ENCODE results near the gene DAPK2.

The DAPK2 gene

DNA sequence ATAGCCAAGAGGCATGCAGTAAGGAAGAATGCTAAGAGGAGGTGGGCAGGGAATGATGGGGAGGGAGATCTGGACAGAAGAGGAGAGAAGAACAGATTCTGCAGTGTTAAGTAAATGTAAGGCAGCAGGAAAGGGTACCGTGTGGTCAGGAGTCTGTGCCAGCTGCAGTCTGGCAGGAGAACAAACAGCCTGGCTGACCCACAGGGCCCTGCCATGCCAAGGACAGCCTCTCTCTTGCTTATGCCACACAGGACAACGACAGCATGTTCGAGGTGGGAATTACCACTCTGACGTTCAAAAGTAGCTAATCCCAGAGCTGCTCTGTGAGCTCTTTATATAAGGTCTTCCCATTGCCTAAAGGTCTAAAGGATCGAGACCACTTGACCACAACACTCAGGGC, 31.3 kb downstream of the DAPK2 start:
- no peak for ATAC-seq
- TF ChIP-seq, protein P1, sequence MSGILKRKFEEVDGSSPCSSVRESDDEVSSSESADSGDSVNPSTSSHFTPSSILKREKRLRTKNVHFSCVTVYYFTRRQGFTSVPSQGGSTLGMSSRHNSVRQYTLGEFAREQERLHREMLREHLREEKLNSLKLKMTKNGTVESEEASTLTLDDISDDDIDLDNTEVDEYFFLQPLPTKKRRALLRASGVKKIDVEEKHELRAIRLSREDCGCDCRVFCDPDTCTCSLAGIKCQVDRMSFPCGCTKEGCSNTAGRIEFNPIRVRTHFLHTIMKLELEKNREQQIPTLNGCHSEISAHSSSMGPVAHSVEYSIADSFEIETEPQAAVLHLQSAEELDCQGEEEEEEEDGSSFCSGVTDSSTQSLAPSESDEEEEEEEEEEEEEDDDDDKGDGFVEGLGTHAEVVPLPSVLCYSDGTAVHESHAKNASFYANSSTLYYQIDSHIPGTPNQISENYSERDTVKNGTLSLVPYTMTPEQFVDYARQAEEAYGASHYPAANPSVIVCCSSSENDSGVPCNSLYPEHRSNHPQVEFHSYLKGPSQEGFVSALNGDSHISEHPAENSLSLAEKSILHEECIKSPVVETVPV (CRISPR knock-in tag; IDR thresholded peaks at IDR 0.05), result no peak
- TF ChIP-seq ZNF70 (CRISPR knock-in tag; IDR thresholded peaks at IDR 0.05), result no peak
- TF ChIP-seq TCF4 (CRISPR knock-in tag; IDR thresholded peaks at IDR 0.05; ENCODE audit: borderline replicate concordance), result no peak
- no peak for TF ChIP-seq BACH2 (CRISPR knock-in tag; IDR thresholded peaks at IDR 0.05; ENCODE audit: borderline replicate concordance)
- TF ChIP-seq, protein P2, sequence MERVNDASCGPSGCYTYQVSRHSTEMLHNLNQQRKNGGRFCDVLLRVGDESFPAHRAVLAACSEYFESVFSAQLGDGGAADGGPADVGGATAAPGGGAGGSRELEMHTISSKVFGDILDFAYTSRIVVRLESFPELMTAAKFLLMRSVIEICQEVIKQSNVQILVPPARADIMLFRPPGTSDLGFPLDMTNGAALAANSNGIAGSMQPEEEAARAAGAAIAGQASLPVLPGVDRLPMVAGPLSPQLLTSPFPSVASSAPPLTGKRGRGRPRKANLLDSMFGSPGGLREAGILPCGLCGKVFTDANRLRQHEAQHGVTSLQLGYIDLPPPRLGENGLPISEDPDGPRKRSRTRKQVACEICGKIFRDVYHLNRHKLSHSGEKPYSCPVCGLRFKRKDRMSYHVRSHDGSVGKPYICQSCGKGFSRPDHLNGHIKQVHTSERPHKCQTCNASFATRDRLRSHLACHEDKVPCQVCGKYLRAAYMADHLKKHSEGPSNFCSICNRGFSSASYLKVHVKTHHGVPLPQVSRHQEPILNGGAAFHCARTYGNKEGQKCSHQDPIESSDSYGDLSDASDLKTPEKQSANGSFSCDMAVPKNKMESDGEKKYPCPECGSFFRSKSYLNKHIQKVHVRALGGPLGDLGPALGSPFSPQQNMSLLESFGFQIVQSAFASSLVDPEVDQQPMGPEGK (CRISPR knock-in tag; IDR thresholded peaks at IDR 0.05; ENCODE audit: borderline replicate concordance), result no peak
- TF ChIP-seq, protein P3, sequence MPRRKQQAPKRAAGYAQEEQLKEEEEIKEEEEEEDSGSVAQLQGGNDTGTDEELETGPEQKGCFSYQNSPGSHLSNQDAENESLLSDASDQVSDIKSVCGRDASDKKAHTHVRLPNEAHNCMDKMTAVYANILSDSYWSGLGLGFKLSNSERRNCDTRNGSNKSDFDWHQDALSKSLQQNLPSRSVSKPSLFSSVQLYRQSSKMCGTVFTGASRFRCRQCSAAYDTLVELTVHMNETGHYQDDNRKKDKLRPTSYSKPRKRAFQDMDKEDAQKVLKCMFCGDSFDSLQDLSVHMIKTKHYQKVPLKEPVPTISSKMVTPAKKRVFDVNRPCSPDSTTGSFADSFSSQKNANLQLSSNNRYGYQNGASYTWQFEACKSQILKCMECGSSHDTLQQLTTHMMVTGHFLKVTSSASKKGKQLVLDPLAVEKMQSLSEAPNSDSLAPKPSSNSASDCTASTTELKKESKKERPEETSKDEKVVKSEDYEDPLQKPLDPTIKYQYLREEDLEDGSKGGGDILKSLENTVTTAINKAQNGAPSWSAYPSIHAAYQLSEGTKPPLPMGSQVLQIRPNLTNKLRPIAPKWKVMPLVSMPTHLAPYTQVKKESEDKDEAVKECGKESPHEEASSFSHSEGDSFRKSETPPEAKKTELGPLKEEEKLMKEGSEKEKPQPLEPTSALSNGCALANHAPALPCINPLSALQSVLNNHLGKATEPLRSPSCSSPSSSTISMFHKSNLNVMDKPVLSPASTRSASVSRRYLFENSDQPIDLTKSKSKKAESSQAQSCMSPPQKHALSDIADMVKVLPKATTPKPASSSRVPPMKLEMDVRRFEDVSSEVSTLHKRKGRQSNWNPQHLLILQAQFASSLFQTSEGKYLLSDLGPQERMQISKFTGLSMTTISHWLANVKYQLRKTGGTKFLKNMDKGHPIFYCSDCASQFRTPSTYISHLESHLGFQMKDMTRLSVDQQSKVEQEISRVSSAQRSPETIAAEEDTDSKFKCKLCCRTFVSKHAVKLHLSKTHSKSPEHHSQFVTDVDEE (CRISPR knock-in tag; IDR thresholded peaks at IDR 0.05), result no peak
- TF ChIP-seq ESRRG (CRISPR knock-in tag; IDR thresholded peaks at IDR 0.05), result no peak
- no peak for TF ChIP-seq ARNTL (CRISPR knock-in tag; IDR thresholded peaks at IDR 0.05; ENCODE audit: borderline replicate concordance, low read depth)
- TF ChIP-seq ZFP30 (CRISPR knock-in tag; IDR thresholded peaks at IDR 0.05), result no peak
- TF ChIP-seq RARB (CRISPR knock-in tag; IDR thresholded peaks at IDR 0.05), result no peak
- TF ChIP-seq, protein P4, sequence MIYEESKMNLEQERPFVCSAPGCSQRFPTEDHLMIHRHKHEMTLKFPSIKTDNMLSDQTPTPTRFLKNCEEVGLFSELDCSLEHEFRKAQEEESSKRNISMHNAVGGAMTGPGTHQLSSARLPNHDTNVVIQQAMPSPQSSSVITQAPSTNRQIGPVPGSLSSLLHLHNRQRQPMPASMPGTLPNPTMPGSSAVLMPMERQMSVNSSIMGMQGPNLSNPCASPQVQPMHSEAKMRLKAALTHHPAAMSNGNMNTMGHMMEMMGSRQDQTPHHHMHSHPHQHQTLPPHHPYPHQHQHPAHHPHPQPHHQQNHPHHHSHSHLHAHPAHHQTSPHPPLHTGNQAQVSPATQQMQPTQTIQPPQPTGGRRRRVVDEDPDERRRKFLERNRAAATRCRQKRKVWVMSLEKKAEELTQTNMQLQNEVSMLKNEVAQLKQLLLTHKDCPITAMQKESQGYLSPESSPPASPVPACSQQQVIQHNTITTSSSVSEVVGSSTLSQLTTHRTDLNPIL (CRISPR knock-in tag; IDR thresholded peaks at IDR 0.05; ENCODE audit: low read depth), result no peak

DNA sequence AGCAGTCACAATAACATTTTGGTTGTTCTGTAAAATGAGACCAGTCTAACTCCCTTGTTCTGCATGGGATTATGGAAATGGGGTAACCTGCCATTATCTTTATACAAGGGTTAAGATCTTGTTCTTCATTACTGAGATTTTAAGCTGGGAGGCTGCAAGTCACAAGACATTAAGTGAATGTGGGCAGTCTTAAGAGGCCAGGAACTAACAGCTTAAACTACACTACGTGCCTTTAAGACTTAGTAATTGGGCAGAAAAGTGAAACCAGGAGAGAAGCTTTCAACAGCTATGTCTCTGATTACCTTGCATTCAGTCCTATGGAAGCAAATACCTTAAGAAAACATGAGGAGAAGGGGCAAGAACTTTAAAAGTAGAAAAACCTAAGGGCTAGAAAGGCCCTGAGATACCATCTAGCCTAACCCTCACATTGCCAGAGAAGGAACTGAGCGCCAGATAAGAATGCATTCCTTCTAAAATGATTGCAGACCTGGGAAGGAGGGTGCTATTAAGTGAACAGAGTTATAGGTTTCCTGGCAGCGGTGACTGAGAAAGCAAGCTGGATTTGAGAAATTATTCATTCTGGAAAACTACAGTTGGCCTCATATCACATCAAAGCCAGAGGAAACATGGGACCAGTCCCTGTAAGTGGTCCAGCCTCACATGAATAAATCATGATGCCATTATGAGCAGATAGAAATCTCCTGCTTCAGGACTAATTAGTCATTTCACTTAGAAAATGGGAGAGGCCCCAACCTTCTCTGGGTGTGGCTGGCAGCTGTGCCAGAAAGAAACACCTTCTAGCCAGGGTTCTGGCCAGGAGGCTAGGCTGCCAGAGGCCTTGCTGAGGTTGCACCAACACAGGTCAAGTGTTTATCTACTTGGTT, 32.9 kb downstream of the DAPK2 start:
- peak; percentile 76 for ATAC-seq

DNA sequence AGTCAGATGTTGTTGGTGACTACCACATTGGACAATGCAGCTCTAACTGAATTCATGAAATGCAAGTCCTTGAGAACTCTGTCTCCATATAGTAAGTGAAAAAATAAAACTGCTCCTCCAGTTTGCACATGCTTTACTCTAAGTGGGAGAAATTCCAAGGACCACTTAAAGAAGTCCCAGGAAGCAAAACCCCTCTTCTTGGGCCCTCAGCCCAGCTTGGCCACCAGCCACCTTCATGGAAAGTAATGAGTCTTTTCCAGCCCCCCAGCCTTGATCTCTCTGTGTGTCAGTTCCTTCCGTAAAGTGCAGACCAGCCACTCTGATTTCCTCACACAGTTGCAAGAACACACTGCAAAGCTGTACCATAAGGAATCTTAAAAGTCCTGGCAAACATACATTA, 34.5 kb downstream of the DAPK2 start:
- TF ChIP-seq ISL1 (CRISPR knock-in tag; IDR thresholded peaks at IDR 0.05), result no peak
- TF ChIP-seq, protein P5, sequence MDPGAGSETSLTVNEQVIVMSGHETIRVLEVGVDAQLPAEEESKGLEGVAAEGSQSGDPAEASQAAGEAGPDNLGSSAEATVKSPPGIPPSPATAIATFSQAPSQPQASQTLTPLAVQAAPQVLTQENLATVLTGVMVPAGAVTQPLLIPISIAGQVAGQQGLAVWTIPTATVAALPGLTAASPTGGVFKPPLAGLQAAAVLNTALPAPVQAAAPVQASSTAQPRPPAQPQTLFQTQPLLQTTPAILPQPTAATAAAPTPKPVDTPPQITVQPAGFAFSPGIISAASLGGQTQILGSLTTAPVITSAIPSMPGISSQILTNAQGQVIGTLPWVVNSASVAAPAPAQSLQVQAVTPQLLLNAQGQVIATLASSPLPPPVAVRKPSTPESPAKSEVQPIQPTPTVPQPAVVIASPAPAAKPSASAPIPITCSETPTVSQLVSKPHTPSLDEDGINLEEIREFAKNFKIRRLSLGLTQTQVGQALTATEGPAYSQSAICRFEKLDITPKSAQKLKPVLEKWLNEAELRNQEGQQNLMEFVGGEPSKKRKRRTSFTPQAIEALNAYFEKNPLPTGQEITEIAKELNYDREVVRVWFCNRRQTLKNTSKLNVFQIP (CRISPR knock-in tag; IDR thresholded peaks at IDR 0.05; ENCODE audit: borderline replicate concordance, low read depth), result no peak
- no peak for TF ChIP-seq GLIS3 (CRISPR knock-in tag; IDR thresholded peaks at IDR 0.05)
- TF ChIP-seq ZNF8 (CRISPR knock-in tag; IDR thresholded peaks at IDR 0.05), result no peak
- TF ChIP-seq ESRRG (CRISPR knock-in tag; IDR thresholded peaks at IDR 0.05), result no peak
- no peak for ATAC-seq

More for the DNA sequence above, 32.9 kb downstream of the DAPK2 start:
- TF ChIP-seq, protein P3 (CRISPR knock-in tag; IDR thresholded peaks at IDR 0.05), result no peak
- no peak for TF ChIP-seq ZNF70 (CRISPR knock-in tag; IDR thresholded peaks at IDR 0.05)
- no peak for TF ChIP-seq ZFP30 (CRISPR knock-in tag; IDR thresholded peaks at IDR 0.05)
- peak; percentile 28; the same call in 1 of the 2 replicates for TF ChIP-seq ISL1 (CRISPR knock-in tag; IDR thresholded peaks at IDR 0.05)
